Cardiac atrium fibroblast (primary cell): ENCODE data around the gene GPX1. TPM values are rescaled to one million over a fixed set of nuclear protein-coding genes. Genes with fewer than 3 reads are reported as not detected.

Source experiments
- total RNA-seq: library from RNA; depleted of rRNA; stranded (reverse); fragments of >200 nt; gene quantifications from 2 replicates; pipeline ENCODE4 v1.2.3, GENCODE V29; 2015

Gene GPX1
- 291 and 365 TPM in 2 replicates for total RNA-seq

GRCh38 chr3:49358217-49358883 lies at the start of gene GPX1:
TSS of gene GPX1 (minus strand) at chr3:49358353. CDS start at chr3:49358278, 75 bp downstream.

GRCh38 chr3:49339941-49340800 lies 18.0 kb downstream of the GPX1 start, which contains the start of gene USP4:
TSS of gene USP4 (minus strand) at chr3:49340053. CDS start at chr3:49340024, 29 bp downstream.

Other genes with a start within 250 kb of the GPX1 start
- 33.8 and 55.2 TPM in 2 replicates for gene USP19, start 237.5 kb downstream of the GPX1 start, total RNA-seq
- gene LAMB2, start 225.3 kb downstream of the GPX1 start, total RNA-seq, result 356 and 396 TPM in 2 replicates
- 35.6 and 36.6 TPM in 2 replicates for gene CCDC71, start 192.0 kb downstream of the GPX1 start, total RNA-seq
- 17.3 and 30.1 TPM in 2 replicates for gene KLHDC8B, start 186.8 kb downstream of the GPX1 start, total RNA-seq
- gene C3orf62, start 81.1 kb downstream of the GPX1 start, total RNA-seq, result 0.36 and 0.65 TPM in 2 replicates
- gene USP4, start 18.3 kb downstream of the GPX1 start, total RNA-seq, result 6.0 and 8.8 TPM in 2 replicates
- gene RHOA, start 53.6 kb upstream of the GPX1 start, total RNA-seq, result 563 and 758 TPM in 2 replicates
- gene TCTA, start 54.1 kb upstream of the GPX1 start, total RNA-seq, result 31.8 and 50.1 TPM in 2 replicates
- gene AMT, start 64.1 kb upstream of the GPX1 start, total RNA-seq, result 1.1 and 2.5 TPM in 2 replicates
- 6.7 and 16.8 TPM in 2 replicates for gene NICN1, start 71.0 kb upstream of the GPX1 start, total RNA-seq
- 49.3 and 80.0 TPM in 2 replicates for gene DAG1, start 111.9 kb upstream of the GPX1 start, total RNA-seq
- gene BSN, start 196.1 kb upstream of the GPX1 start, total RNA-seq, result 0.16 and 0.36 TPM in 2 replicates